Measurements from ENCODE around the gene SCAANT1. TPM values are rescaled to one million over a fixed set of nuclear protein-coding genes. Genes with fewer than 3 reads are reported as not detected.

SCAANT1 gene
- total and polyA plus RNA-seq, 2 of the 8 experiments (the other 6 are each of a cell fraction or from before 2014, with no cell fraction given), result not detected

DNA sequence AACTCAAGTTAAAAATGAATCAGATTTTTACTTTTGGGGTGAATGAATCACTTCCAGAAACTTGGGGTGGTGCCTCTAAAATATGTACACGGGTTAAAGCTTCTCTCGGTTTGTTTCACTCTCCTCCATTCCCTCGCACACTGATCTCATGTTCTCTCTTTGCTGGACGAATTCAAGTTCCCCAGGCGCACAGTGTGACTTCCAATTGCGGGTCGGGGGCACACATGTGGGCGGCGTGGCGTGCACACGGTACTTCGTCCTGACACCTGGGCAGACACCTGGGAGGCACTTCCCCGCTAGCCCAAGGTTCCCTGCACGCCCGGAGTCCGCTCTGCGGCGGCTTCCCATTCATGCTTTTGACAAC lies 692 bp downstream of the SCAANT1 start (continued):
- TF ChIP-seq, protein P1, sequence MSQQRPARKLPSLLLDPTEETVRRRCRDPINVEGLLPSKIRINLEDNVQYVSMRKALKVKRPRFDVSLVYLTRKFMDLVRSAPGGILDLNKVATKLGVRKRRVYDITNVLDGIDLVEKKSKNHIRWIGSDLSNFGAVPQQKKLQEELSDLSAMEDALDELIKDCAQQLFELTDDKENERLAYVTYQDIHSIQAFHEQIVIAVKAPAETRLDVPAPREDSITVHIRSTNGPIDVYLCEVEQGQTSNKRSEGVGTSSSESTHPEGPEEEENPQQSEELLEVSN (IDR thresholded peaks at IDR 0.05), result peak; percentile 63; the same call in 1 of the 2 replicates
- no peak for TF ChIP-seq POLR2A (IDR thresholded peaks at IDR 0.05; ENCODE audit: control extremely low read depth in 1 of 2, low read depth in 2 of 2, low read length in 2 of 2)
- no peak for TF ChIP-seq KDM1A (IDR thresholded peaks at IDR 0.05; ENCODE audit: borderline replicate concordance, low read length)
- no peak for TF ChIP-seq MAFK (IDR thresholded peaks at IDR 0.05; ENCODE audit: low read depth, low read length)
- no peak for TF ChIP-seq KDM4A (IDR thresholded peaks at IDR 0.05; ENCODE audit: low read depth, low read length, severe bottlenecking)
- no peak for TF ChIP-seq BACH1 (IDR thresholded peaks at IDR 0.05; ENCODE audit: low read length)
- TF ChIP-seq EGR1 (IDR thresholded peaks at IDR 0.05; ENCODE audit: borderline replicate concordance, low read depth, low read length), result no peak
- no peak for TF ChIP-seq TEAD4 (IDR thresholded peaks at IDR 0.05; ENCODE audit: low read depth, low read length)
- TF ChIP-seq SIN3A (conservative IDR thresholded peaks at IDR 0.05 in 1 of 2, IDR thresholded peaks at IDR 0.05 in 1 of 2; ENCODE audit: low read depth in 1 of 2, low read length in 2 of 2), result 0 out of 4 replicates have a peak, but pooled peaks of 1 of the 2 experiments have one; percentile 40
- no peak for TF ChIP-seq EP300 (IDR thresholded peaks at IDR 0.05; ENCODE audit: borderline replicate concordance in 1 of 2, low read depth in 2 of 2, low read length in 2 of 2)
- TF ChIP-seq BRCA1 (IDR thresholded peaks at IDR 0.05; ENCODE audit: low read depth, low read length), result no peak
- no peak for TF ChIP-seq CHD1 (IDR thresholded peaks at IDR 0.05; ENCODE audit: low read depth, low read length)
- TF ChIP-seq, protein P2, sequence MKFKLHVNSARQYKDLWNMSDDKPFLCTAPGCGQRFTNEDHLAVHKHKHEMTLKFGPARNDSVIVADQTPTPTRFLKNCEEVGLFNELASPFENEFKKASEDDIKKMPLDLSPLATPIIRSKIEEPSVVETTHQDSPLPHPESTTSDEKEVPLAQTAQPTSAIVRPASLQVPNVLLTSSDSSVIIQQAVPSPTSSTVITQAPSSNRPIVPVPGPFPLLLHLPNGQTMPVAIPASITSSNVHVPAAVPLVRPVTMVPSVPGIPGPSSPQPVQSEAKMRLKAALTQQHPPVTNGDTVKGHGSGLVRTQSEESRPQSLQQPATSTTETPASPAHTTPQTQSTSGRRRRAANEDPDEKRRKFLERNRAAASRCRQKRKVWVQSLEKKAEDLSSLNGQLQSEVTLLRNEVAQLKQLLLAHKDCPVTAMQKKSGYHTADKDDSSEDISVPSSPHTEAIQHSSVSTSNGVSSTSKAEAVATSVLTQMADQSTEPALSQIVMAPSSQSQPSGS (IDR thresholded peaks at IDR 0.05; ENCODE audit: low read length), result no peak
- no peak for TF ChIP-seq SIX5 (IDR thresholded peaks at IDR 0.05; ENCODE audit: low read depth, low read length)
